NCI-H146 treated with DMSO at 0.1 percent for 48 hours (cell line): ENCODE data around the gene SULT2B1.

Experiments
- DNase-seq: peaks from one replicate; lab custom pipeline; 2025; ENCODE audit not compliant: unreplicated experiment; lab: John Stamatoyannopoulos, UW

Gene SULT2B1

DNA sequence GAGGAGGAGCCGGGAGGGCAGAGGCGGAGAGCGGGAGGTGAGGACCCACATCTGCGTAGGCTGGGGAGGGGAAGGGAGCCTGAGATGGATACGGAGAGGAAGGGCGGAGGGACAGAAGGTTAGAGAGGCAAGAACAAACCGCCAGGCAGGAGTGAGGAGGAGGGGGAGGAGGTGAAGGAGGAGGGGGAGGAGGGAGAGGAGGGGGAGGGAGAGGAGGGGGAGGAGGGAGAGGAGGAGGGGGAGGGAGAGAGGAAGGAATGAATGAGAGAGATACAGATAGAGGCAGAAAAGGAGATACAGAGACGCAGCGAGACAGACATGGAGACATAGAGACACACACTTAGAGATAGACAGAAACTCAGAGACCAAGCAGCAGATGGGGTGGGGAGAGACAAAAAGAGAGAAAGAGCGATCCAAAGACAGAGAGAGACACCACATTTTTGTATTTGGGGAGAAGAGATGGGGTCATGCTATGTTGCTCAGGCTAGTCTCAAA lies 94.8 kb downstream of the SULT2B1 start:
- no peak for DNase-seq

GRCh38 chr19:48648134-48648533 lies 96.2 kb downstream of the SULT2B1 start:
- DNase-seq = no peak
